T-helper 2 cell treated with Interferon-gamma antibody and Interleukin-4, amounts not matched to agents 100 ng/mL and 5 ng/mL, for 36 hours (primary cell): ENCODE data around the gene KATNIP. TPM values are rescaled to one million over a fixed set of nuclear protein-coding genes. Genes with fewer than 3 reads are reported as not detected.

Experiments
- intact Hi-C: fragments of 100-400 bp; cut with micrococcal nuclease; formaldehyde crosslinking; loops from one replicate; pipeline ENCODE4 v1.15.1; 2023
- total RNA-seq: library from RNA; stranded (reverse); gene quantifications from 2 replicates; pipeline ENCODE4 v1.2.3, GENCODE V29; 2022

Gene KATNIP
- 14.9 and 17.7 TPM in 2 replicates for total RNA-seq

- intact Hi-C loops: loop anchor here (1.0 to 5.0 kb wide), 2 partner anchors 347 to 742 kb away; partner anchors contain the start of genes KDM8 and SBK1
Measured at GRCh38 chr16:27549746-27550581, at the start of gene KATNIP, which contains the start of gene GTF3C1. KATNIP (plus strand) TSS chr16:27550144; CDS start chr16:27550171, 27 bp downstream. GTF3C1 (minus strand) TSS chr16:27549913; CDS start chr16:27549890, 23 bp downstream.

- intact Hi-C loops: no loop called here
Measured at GRCh38 chr16:27500801-27501200, 49.1 kb upstream of the KATNIP start.

GRCh38 chr16:27503662-27504061 is 46.3 kb upstream of the KATNIP start:
- intact Hi-C loops: no loop called here

GRCh38 chr16:27505297-27506236 is 44.4 kb upstream of the KATNIP start:
- intact Hi-C loops: no loop called here

- intact Hi-C loops: no loop called here
Measured at GRCh38 chr16:27506771-27507170, 43.2 kb upstream of the KATNIP start.

- intact Hi-C loops: no loop called here
Measured at GRCh38 chr16:27508476-27508875, 41.5 kb upstream of the KATNIP start.

- intact Hi-C loops: no loop called here
Measured at GRCh38 chr16:27511657-27512448, 38.1 kb upstream of the KATNIP start.

- intact Hi-C loops: no loop called here
Measured at GRCh38 chr16:27514806-27515205, 35.1 kb upstream of the KATNIP start.

GRCh38 chr16:27515874-27516353 is 34.0 kb upstream of the KATNIP start:
- intact Hi-C loops: no loop called here

- intact Hi-C loops: no loop called here
Measured at GRCh38 chr16:27516365-27516764, 33.6 kb upstream of the KATNIP start.

- intact Hi-C loops: no loop called here
Measured at GRCh38 chr16:27517664-27518063, 32.3 kb upstream of the KATNIP start.

- intact Hi-C loops: no loop called here
Measured at GRCh38 chr16:27518226-27518625, 31.7 kb upstream of the KATNIP start.

- intact Hi-C loops: no loop called here
Measured at GRCh38 chr16:27520982-27521673, 28.8 kb upstream of the KATNIP start.

GRCh38 chr16:27522173-27522707 is 27.7 kb upstream of the KATNIP start:
- intact Hi-C loops: no loop called here

GRCh38 chr16:27526180-27526579 is 23.8 kb upstream of the KATNIP start:
- intact Hi-C loops: no loop called here

GRCh38 chr16:27528294-27528693 is 21.6 kb upstream of the KATNIP start:
- intact Hi-C loops: no loop called here

- intact Hi-C loops: no loop called here
Measured at GRCh38 chr16:27529962-27530361, 20.0 kb upstream of the KATNIP start.

- intact Hi-C loops: no loop called here
Measured at GRCh38 chr16:27531186-27531585, 18.8 kb upstream of the KATNIP start.

- intact Hi-C loops: no loop called here
Measured at GRCh38 chr16:27531826-27532800, 17.8 kb upstream of the KATNIP start.
